Measurements from ENCODE around the gene RNASEH2B.

GRCh38 chr13:50924025-50924424 lies 14.4 kb downstream of the RNASEH2B start:
- TF ChIP-seq CTCF (IDR thresholded peaks at IDR 0.05) (no peak), POLR2A (IDR thresholded peaks at IDR 0.05) (no peak)
